ENCODE results near the gene HLA-DQA1.

- TF ChIP-seq POLR2A (IDR thresholded peaks at IDR 0.05; ENCODE audit: low read length) (no peak), GATA1 (IDR thresholded peaks at IDR 0.05; ENCODE audit: low read depth, low read length) (no peak)
Observed at GRCh38 chr6:32645047-32645703, 8.0 kb downstream of the HLA-DQA1 start.
